Calu3 (cell line): ENCODE data around the gene CPNE8. TPM values are rescaled to one million over a fixed set of nuclear protein-coding genes. Genes with fewer than 3 reads are reported as not detected.

Source experiments
- BruUV-seq: library from RNA; stranded (reverse); fragments of 400-500 nt; replicated peaks from 2 replicates; lab custom pipeline; 2021; lab: Mats Ljungman, UMichigan
- CTCF ChIA-PET: fragments of 300-600 bp; sonication (Branson Sonifier 250); formaldehyde crosslinking; loops from one replicate; lab custom pipeline; 2022; ENCODE audit warnings: antibody characterized with exemption; lab: Charles Lee
- DNase-seq: peaks from one replicate; pipeline ENCODE4 v3.0.0; 2022
- H3K27ac Mint-ChIP-seq: one replicate; pipeline ENCODE4 v1.8.0; 2022; ENCODE audit warnings: mixed read lengths; ENCODE audit not compliant: unreplicated experiment
- H3K27me3 Mint-ChIP-seq: one replicate; pipeline ENCODE4 v1.8.0; 2022; ENCODE audit warnings: mixed read lengths; ENCODE audit not compliant: unreplicated experiment
- H3K36me3 Mint-ChIP-seq: one replicate; pipeline ENCODE4 v1.8.0; 2022; ENCODE audit warnings: mild to moderate bottlenecking, moderate library complexity, mixed read lengths; ENCODE audit not compliant: insufficient read depth, unreplicated experiment
- H3K4me1 Mint-ChIP-seq: one replicate; pipeline ENCODE4 v1.8.0; 2022; ENCODE audit warnings: mild to moderate bottlenecking, low read depth, mixed read lengths; ENCODE audit not compliant: unreplicated experiment
- H3K4me3 Mint-ChIP-seq: one replicate; pipeline ENCODE4 v1.8.0; 2022; ENCODE audit warnings: mild to moderate bottlenecking, low read depth, moderate library complexity, mixed read lengths; ENCODE audit not compliant: unreplicated experiment
- H3K9me3 Mint-ChIP-seq: one replicate; pipeline ENCODE4 v1.8.0; 2022; ENCODE audit warnings: low read depth, mixed read lengths; ENCODE audit not compliant: unreplicated experiment
- CTCF ChIP-seq: fragments of 200-600 bp; IDR thresholded peaks from one replicate; pipeline ENCODE4 v1.8.0; 2022; ENCODE audit warnings: antibody characterized with exemption; ENCODE audit not compliant: unreplicated experiment
- intact Hi-C: fragments of 100-400 bp; cut with micrococcal nuclease; formaldehyde crosslinking; loops from one replicate; pipeline ENCODE4 v1.10.0; 2022; ENCODE audit not compliant: unreplicated experiment
- total RNA-seq: library from RNA; stranded (reverse); gene quantifications from 2 replicates; pipeline ENCODE4 v1.2.3, GENCODE V29; 2022

Gene CPNE8
- total RNA-seq, 1 experiment from 2014 or later: 17.8 TPM

GRCh38 chr12:38934078-38934584 lies 28.7 kb upstream of the CPNE8 start:
- H3K27ac Mint-ChIP-seq: no peak overlapping the region
- TF ChIP-seq CTCF: no peak
- H3K4me1 Mint-ChIP-seq: peaks cover 13% of the 10 kb centered on the region
- H3K36me3 Mint-ChIP-seq: no peaks in the 10 kb centered on the region
- no peaks in the 10 kb centered on the region for H3K27me3 Mint-ChIP-seq
- no peak for DNase-seq
- CTCF ChIA-PET: no interaction called here
- peaks cover 9% of the 10 kb centered on the region for H3K9me3 Mint-ChIP-seq
- intact Hi-C loops: no loop called here
- BruUV-seq: no TSS peak
- H3K4me3 Mint-ChIP-seq: no peak overlapping the region

DNA sequence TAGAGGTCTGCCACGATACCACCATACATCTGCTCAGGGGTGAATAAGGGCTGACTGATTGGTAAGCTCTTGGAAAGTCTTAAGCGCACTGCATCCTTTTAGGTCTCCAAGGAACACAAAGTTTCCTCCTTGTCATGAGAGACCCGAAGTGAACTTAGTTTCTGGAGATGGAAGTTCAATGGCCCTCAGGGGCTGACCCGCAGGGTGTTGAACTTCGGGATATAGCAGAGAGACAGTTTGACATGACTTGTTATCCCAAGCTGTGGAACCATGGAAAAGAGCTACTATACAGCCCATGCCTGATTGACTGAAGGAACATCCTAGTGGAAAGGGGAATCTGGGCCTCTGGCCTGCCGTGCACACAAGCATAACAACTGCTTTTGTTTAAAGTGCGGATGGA lies 26.9 kb upstream of the CPNE8 start:
- H3K27me3 Mint-ChIP-seq: no peaks in the 10 kb centered on the region
- no peak for TF ChIP-seq CTCF
- no peak overlapping the region for H3K27ac Mint-ChIP-seq
- CTCF ChIA-PET: no interaction called here
- no peak for DNase-seq
- intact Hi-C loops: no loop called here
- peaks cover 13% of the 10 kb centered on the region for H3K4me1 Mint-ChIP-seq
- BruUV-seq: no TSS peak
- H3K4me3 Mint-ChIP-seq: no peak overlapping the region
- peaks cover 5% of the 10 kb centered on the region for H3K9me3 Mint-ChIP-seq
- no peaks in the 10 kb centered on the region for H3K36me3 Mint-ChIP-seq

DNA sequence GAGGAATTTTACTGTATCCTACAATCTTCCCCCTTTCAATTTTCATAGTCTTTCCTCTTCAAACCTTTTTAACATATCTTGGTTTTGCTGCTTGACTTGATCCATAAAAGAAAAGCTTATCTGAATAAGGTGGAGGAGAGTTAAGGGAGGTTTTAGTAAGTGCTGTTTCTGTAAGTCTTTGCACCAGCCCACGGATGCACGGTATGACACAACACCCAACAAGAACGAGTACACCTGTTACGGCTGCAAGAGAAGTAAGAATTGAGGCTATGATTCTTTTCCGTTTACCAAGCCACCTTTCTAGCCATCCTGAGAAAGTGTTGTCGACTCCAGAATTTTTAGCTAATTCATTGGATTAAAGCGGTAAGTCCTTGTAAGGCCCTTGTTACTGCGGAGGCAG lies 26.1 kb upstream of the CPNE8 start:
- no TSS peak for BruUV-seq
- H3K27ac Mint-ChIP-seq: peak overlapping the region; percentile 77
- intact Hi-C loops: no loop called here

GRCh38 chr12:38930990-38931389 lies 25.6 kb upstream of the CPNE8 start:
- Mint-ChIP-seq H3K36me3 (no peaks in the 10 kb centered on the region), H3K27ac (peak overlapping the region; percentile 77), H3K4me3 (peak overlapping the region; percentile 19), H3K9me3 (peaks cover 3% of the 10 kb centered on the region), H3K27me3 (no peaks in the 10 kb centered on the region), H3K4me1 (peaks cover 21% of the 10 kb centered on the region)
- CTCF ChIA-PET: no interaction called here
- no TSS peak for BruUV-seq
- no peak for DNase-seq
- intact Hi-C loops: no loop called here
- no peak for TF ChIP-seq CTCF

More for the DNA sequence above, 26.1 kb upstream of the CPNE8 start:
- peak overlapping the region; percentile 19 for H3K4me3 Mint-ChIP-seq
- TF ChIP-seq CTCF: no peak
- no peaks in the 10 kb centered on the region for H3K36me3 Mint-ChIP-seq
- CTCF ChIA-PET: no interaction called here
- DNase-seq: no peak
- H3K4me1 Mint-ChIP-seq: peaks cover 18% of the 10 kb centered on the region
- peaks cover 3% of the 10 kb centered on the region for H3K9me3 Mint-ChIP-seq
- no peaks in the 10 kb centered on the region for H3K27me3 Mint-ChIP-seq
